GM12878 (cell line): ENCODE measurements around the gene RPIA. TPM values are rescaled to one million over a fixed set of nuclear protein-coding genes. Genes with fewer than 3 reads are reported as not detected.

Source experiments
- ATAC-seq: fragments of 200-7000 bp; cut with Tn5 transposase; 3 replicates; pipeline ENCODE4 v1.9.1; 2020; ENCODE audit warnings: mild to moderate bottlenecking, moderate library complexity
- BruUV-seq: library from RNA; stranded (reverse); fragments of 400-500 nt; replicated peaks from 2 replicates; lab custom pipeline; 2021; lab: Mats Ljungman, UMichigan
- CTCF ChIA-PET: fragments of 300-600 bp; sonication (Branson Sonifier 250); formaldehyde crosslinking; extraction: SDS; loops from one replicate; lab custom pipeline; 2021; ENCODE audit warnings: inconsistent platforms; lab: Yijun Ruan, JAX
- POLR2A ChIA-PET: fragments of 350-600 bp; formaldehyde crosslinking; extraction: SDS; loops from one replicate; lab custom pipeline; 2021; ENCODE audit warnings: inconsistent platforms; lab: Charles Lee
- RAD21 ChIA-PET: fragments of 300-600 bp; sonication (Branson Sonifier 250); formaldehyde crosslinking; loops from one replicate; lab custom pipeline; 2023; ENCODE audit warnings: antibody characterized with exemption; ENCODE audit not compliant: unreplicated experiment; lab: Charles Lee
- SMC1A ChIA-PET: fragments of 300-600 bp; sonication (Branson Sonifier 250); formaldehyde crosslinking; loops from one replicate; lab custom pipeline; 2023; ENCODE audit not compliant: unreplicated experiment, uncharacterized antibody; lab: Charles Lee
- DNase-seq: peaks from one replicate; pipeline ENCODE4 v3.0.0-alpha.2; 2011; ENCODE audit warnings: low read depth, low spot score
- FAIRE-seq: peaks from 3 replicates; lab custom pipeline; 2011; peaks lifted over from hg19 to GRCh38; lab: Jason Lieb, UNC
- H2AFZ ChIP-seq: 2 replicates; pipeline ENCODE4 v1.6.0; 2011; ENCODE audit warnings: low read depth, low read length, control low read depth; ENCODE audit not compliant: control insufficient read depth
- H3K27ac ChIP-seq: 2 replicates; pipeline ENCODE4 v1.5.1; 2011; ENCODE audit warnings: control low read depth; ENCODE audit not compliant: control insufficient read depth, insufficient read depth
- H3K27me3 ChIP-seq, 2 experiments: replicated peaks in 1 of 2; 2 replicates each; pipeline versions ENCODE4 v1.6.0 to v1.6.1; 2011; ENCODE audit warnings: low read length in 1 of 2; ENCODE audit not compliant: control insufficient read depth in 2 of 2, insufficient read depth in 2 of 2
- H3K36me3 ChIP-seq, 2 experiments: 2 replicates each; pipeline ENCODE4 v1.5.1; 2011; ENCODE audit warnings: low read length in 1 of 2; ENCODE audit not compliant: control insufficient read depth in 2 of 2, insufficient read depth in 2 of 2
- H3K4me1 ChIP-seq: 2 replicates; pipeline ENCODE4 v1.6.1; 2011; ENCODE audit warnings: mild to moderate bottlenecking, low read length, moderate library complexity, mixed read lengths; ENCODE audit not compliant: control insufficient read depth, insufficient read depth
- H3K4me2 ChIP-seq: 2 replicates; pipeline ENCODE4 v1.6.0; 2011; ENCODE audit warnings: control low read depth; ENCODE audit not compliant: control insufficient read depth, insufficient read depth
- H3K4me3 ChIP-seq: fragments of 200-600 bp; sonication (generic); 2 replicates; pipeline ENCODE4 v1.5.1; 2016
- H3K79me2 ChIP-seq: 2 replicates; pipeline ENCODE4 v1.6.0; 2011; ENCODE audit warnings: low read length; ENCODE audit not compliant: control insufficient read depth, insufficient read depth
- H3K9ac ChIP-seq: 2 replicates; pipeline ENCODE4 v1.8.0; 2011; ENCODE audit warnings: low read length, control low read depth, mixed read lengths; ENCODE audit not compliant: control insufficient read depth, insufficient read depth
- H3K9me3 ChIP-seq: replicated peaks from 3 replicates; pipeline ENCODE4 v1.5.1; 2011; ENCODE audit warnings: mild to moderate bottlenecking, low read length; ENCODE audit not compliant: control insufficient read depth, insufficient read depth
- H4K20me1 ChIP-seq: 2 replicates; pipeline ENCODE4 v1.6.0; 2011; ENCODE audit not compliant: control insufficient read depth, insufficient read depth
- BRCA1 ChIP-seq: IDR thresholded peaks from 2 replicates; pipeline ENCODE4 v1.6.1; 2011; ENCODE audit warnings: low read depth, low read length, improper control_type of control experiment
- CREB1 ChIP-seq: IDR thresholded peaks from 2 replicates; pipeline ENCODE4 v1.6.1; 2012; ENCODE audit warnings: low read depth, mild to moderate bottlenecking, inconsistent platforms
- SREBF1 ChIP-seq: IDR thresholded peaks from 2 replicates; pipeline ENCODE4 v1.6.1; 2012; ENCODE audit warnings: mild to moderate bottlenecking, low read length
- STAT3 ChIP-seq: IDR thresholded peaks from 2 replicates; pipeline ENCODE4 v1.6.1; 2011; ENCODE audit warnings: low read depth, low read length, improper control_type of control experiment
- WGBS: methylation state at CpG from one replicate; pipeline ENCODE4 v1.1.6; 2016; ENCODE audit warnings: low lambda C conversion rate; ENCODE audit not compliant: insufficient replicate concordance, insufficient coverage; ENCODE audit errors: missing lambda C conversion rate; 5-methylcytosine and 5-hydroxymethylcytosine counted together
- in situ Hi-C: fragments of 300-500 bp; cut with MboI; formaldehyde crosslinking; loops from 9 replicates; pipeline ENCODE4 v1.14.3; 2018; ENCODE audit warnings: mixed read lengths
- intact Hi-C: fragments of 100-400 bp; cut with micrococcal nuclease; formaldehyde crosslinking; loops from one replicate; pipeline ENCODE4 v1.14.2; 2022; ENCODE audit not compliant: unreplicated experiment
- polyA plus RNA-seq, 11 experiments: library from polyadenylated mRNA; depleted of rRNA in 4 of 11; unstranded in 6 of 11; stranded (reverse) in 5 of 11; fragments of >200 nt; fragmentation: Nextera tagmentation in 4 of 11; fragmentation: Illumina TruSeq in 1 of 11; extraction: Ambion mirVana in 4 of 11; extraction: Trizol in 1 of 11; gene quantifications; 1 replicate in 1 of 11; 2 replicates in 10 of 11; pipeline versions ENCODE4 v1.2.1 to v1.2.3, GENCODE V29; 2011 to 2016; ENCODE audit warnings: inconsistent platforms in 2 of 11, missing spikeins in 2 of 11, low read depth in 1 of 11
- total RNA-seq, 4 experiments: library from RNA; depleted of rRNA in 3 of 4; stranded (reverse); fragments of >200 nt in 3 of 4; fragmentation: Illumina TruSeq in 1 of 4; extraction: Trizol in 1 of 4; gene quantifications; 2 replicates each; pipeline versions ENCODE4 v1.2.1 to v1.2.3, GENCODE V29; 2013 to 2021
- TF ChIP-seq, protein P1 (sequence below): IDR thresholded peaks from 2 replicates; pipeline ENCODE4 v1.6.1; 2012; ENCODE audit warnings: improper control_type of control experiment, low read depth, low read length; ENCODE audit not compliant: insufficient replicate concordance

Gene RPIA
- total and polyA plus RNA-seq, 10 of the 15 experiments (the other 5 are each of a cell fraction or from before 2014, with no cell fraction given) = 7.1 to 58.1 (median 41.6) TPM

DNA sequence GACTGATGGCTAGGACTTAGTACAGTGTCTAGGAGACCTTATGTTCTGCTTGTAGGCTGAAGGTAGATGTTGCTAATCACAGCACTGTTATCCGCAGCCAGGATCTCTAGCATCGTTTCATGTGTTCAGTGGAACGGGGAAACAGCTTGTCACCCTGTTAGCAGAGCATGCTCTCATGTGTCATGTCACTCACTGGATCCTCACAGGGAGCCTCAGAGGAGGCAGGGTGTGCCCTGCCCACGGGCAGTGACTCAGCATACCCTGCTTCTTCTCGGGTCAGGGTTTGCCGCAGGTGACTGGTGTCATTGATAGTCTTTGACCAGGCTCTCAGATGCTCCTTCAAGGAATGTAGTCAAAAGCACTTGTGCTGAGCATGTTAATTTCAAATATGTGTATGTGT, 44.4 kb downstream of the RPIA start (continued):
- TF ChIP-seq, protein P1, sequence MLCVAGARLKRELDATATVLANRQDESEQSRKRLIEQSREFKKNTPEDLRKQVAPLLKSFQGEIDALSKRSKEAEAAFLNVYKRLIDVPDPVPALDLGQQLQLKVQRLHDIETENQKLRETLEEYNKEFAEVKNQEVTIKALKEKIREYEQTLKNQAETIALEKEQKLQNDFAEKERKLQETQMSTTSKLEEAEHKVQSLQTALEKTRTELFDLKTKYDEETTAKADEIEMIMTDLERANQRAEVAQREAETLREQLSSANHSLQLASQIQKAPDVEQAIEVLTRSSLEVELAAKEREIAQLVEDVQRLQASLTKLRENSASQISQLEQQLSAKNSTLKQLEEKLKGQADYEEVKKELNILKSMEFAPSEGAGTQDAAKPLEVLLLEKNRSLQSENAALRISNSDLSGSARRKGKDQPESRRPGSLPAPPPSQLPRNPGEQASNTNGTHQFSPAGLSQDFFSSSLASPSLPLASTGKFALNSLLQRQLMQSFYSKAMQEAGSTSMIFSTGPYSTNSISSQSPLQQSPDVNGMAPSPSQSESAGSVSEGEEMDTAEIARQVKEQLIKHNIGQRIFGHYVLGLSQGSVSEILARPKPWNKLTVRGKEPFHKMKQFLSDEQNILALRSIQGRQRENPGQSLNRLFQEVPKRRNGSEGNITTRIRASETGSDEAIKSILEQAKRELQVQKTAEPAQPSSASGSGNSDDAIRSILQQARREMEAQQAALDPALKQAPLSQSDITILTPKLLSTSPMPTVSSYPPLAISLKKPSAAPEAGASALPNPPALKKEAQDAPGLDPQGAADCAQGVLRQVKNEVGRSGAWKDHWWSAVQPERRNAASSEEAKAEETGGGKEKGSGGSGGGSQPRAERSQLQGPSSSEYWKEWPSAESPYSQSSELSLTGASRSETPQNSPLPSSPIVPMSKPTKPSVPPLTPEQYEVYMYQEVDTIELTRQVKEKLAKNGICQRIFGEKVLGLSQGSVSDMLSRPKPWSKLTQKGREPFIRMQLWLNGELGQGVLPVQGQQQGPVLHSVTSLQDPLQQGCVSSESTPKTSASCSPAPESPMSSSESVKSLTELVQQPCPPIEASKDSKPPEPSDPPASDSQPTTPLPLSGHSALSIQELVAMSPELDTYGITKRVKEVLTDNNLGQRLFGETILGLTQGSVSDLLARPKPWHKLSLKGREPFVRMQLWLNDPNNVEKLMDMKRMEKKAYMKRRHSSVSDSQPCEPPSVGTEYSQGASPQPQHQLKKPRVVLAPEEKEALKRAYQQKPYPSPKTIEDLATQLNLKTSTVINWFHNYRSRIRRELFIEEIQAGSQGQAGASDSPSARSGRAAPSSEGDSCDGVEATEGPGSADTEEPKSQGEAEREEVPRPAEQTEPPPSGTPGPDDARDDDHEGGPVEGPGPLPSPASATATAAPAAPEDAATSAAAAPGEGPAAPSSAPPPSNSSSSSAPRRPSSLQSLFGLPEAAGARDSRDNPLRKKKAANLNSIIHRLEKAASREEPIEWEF = no peak
- no peak for TF ChIP-seq STAT3
- no peak for TF ChIP-seq BRCA1

DNA sequence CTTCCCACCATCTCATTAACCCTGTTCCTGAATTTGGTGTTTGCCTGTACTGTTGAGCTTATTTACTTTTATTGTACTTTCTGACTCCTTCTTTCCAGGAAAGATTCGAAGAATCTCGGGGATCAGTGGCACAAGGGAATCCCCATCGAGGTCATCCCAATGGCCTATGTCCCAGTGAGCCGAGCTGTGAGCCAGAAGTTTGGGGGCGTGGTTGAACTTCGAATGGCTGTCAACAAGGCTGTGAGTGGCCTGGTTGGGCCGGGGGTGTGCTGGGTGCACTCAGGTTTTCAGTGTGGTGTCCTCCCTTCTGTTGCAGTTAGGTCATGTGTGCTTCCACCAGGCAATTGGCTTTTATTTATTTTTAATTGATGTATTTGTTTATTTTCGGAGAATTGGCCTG, 45.0 kb downstream of the RPIA start:
- no peaks in the 10 kb centered on the region for H4K20me1 ChIP-seq
- H3K9me3 ChIP-seq = no peaks in the 10 kb centered on the region
- no peak overlapping the region for H3K9ac ChIP-seq
- H3K4me1 ChIP-seq = no peaks in the 10 kb centered on the region
- H2AFZ ChIP-seq = no peak overlapping the region
- H3K79me2 ChIP-seq = no peaks in the 10 kb centered on the region
- SMC1A ChIA-PET = interaction anchor here (0.7 kb wide), 1 partner anchor 8 kb away, joined by 3 read pairs; no protein-coding TSS in a partner anchor
- no peak overlapping the region for H3K27ac ChIP-seq
- WGBS = 93% methylated on average over 8 of the region's 8 CpGs
- RAD21 ChIA-PET = no interaction called here
- no peak for DNase-seq
- intact Hi-C loops = no loop called here
- CTCF ChIA-PET = interaction anchor here (0.7 to 1.7 kb wide), 5 partner anchors 9 to 64 kb away, joined by 3 to 7 read pairs (median 3); no protein-coding TSS in a partner anchor
- H3K4me2 ChIP-seq = no peak overlapping the region
- TF ChIP-seq CREB1 = no peak
- no peak for TF ChIP-seq SREBF1
- no peak overlapping the region for H3K4me3 ChIP-seq
- peaks cover 8 to 22% of the 10 kb centered on the region in 2 experiments for H3K36me3 ChIP-seq
- POLR2A ChIA-PET = no interaction called here
- in situ Hi-C loops = loop anchor here (25.0 kb wide), 1 partner anchor 426 kb away; no protein-coding TSS in a partner anchor
- no peak for FAIRE-seq
- no peaks in the 10 kb centered on the region for H3K27me3 ChIP-seq
- no peak for ATAC-seq
- no TSS peak for BruUV-seq
